SK-N-SH (cell line): ENCODE measurements around the gene GYPC.

Experiments
- EP300 ChIP-seq, 2 experiments: IDR thresholded peaks; 2 replicates each; pipeline versions ENCODE4 v1.4.0 to v1.6.1; 2012; ENCODE audit warnings: borderline replicate concordance in 1 of 2, low read depth in 1 of 2, low read length in 1 of 2
- JUND ChIP-seq: IDR thresholded peaks from 2 replicates; pipeline ENCODE4 v1.4.0; 2012
- POLR2AphosphoS5 ChIP-seq: IDR thresholded peaks from 2 replicates; pipeline ENCODE4 v1.6.1; 2012; ENCODE audit warnings: low read depth, low read length
- RAD21 ChIP-seq: IDR thresholded peaks from 2 replicates; pipeline ENCODE4 v1.6.1; 2012; ENCODE audit warnings: mild to moderate bottlenecking, low read length
- RCOR1 ChIP-seq: fragments of 150-350 bp; IDR thresholded peaks from 2 replicates; pipeline ENCODE4 v1.6.1; 2017; ENCODE audit warnings: antibody characterized with exemption, low read length
- RFX5 ChIP-seq: IDR thresholded peaks from 2 replicates; pipeline ENCODE4 v1.6.1; 2012; ENCODE audit warnings: mild to moderate bottlenecking, improper control_type of control experiment, low read length
- RXRA ChIP-seq: IDR thresholded peaks from 2 replicates; pipeline ENCODE4 v1.4.0; 2012; ENCODE audit warnings: low read depth, mild to moderate bottlenecking, borderline replicate concordance
- TCF12 ChIP-seq: IDR thresholded peaks from 2 replicates; pipeline ENCODE4 v1.4.0; 2012
- YY1 ChIP-seq: IDR thresholded peaks from 2 replicates; pipeline ENCODE4 v1.4.0; 2012; ENCODE audit warnings: low read depth, mild to moderate bottlenecking
- TF ChIP-seq, protein P1 (sequence below): IDR thresholded peaks from 2 replicates; pipeline ENCODE4 v1.4.0; 2012; ENCODE audit warnings: low read depth, borderline replicate concordance
- TF ChIP-seq, protein P2 (sequence below): fragments of 200-600 bp; sonication (generic); IDR thresholded peaks from 2 replicates; pipeline ENCODE4 v1.6.1; 2017; ENCODE audit warnings: antibody characterized with exemption, mild to moderate bottlenecking, moderate library complexity
- TF ChIP-seq, protein P3 (sequence below): IDR thresholded peaks from 2 replicates; pipeline ENCODE4 v1.6.1; 2012; ENCODE audit warnings: mild to moderate bottlenecking, low read depth, low read length, moderate library complexity

DNA sequence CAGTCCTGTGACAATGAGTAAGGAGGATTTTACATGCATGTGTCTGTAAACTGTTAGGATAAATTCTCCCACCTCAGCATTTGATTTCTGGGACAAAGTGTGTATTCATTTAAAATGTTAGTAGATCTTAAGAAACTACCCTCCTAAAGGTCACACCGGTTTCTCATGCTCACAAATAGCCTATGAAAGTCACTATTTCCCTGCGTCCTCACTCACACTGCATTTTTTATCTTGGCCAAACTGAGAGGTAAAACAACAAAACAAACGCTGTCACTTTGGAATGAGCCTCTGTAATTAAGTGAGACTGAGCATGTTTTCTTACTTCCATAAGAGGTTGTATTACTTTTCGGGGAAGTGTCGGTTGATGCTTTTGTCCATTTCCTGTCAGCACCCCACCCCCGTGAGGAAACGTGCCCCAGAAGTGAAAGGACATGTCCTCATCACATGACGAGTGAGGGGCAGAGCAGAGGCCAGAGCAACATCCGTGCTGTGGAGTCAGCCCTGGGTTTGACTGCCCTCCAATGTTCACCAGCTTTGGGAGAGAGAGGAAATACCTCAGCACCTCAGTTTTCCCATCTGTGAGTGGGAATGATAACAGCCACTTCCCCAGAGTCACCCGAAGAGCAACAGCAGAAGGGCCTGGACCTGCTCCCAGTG lies 3.1 kb downstream of the GYPC start:
- TF ChIP-seq, protein P1, sequence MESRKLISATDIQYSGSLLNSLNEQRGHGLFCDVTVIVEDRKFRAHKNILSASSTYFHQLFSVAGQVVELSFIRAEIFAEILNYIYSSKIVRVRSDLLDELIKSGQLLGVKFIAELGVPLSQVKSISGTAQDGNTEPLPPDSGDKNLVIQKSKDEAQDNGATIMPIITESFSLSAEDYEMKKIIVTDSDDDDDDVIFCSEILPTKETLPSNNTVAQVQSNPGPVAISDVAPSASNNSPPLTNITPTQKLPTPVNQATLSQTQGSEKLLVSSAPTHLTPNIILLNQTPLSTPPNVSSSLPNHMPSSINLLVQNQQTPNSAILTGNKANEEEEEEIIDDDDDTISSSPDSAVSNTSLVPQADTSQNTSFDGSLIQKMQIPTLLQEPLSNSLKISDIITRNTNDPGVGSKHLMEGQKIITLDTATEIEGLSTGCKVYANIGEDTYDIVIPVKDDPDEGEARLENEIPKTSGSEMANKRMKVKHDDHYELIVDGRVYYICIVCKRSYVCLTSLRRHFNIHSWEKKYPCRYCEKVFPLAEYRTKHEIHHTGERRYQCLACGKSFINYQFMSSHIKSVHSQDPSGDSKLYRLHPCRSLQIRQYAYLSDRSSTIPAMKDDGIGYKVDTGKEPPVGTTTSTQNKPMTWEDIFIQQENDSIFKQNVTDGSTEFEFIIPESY, result no peak
- no peak for TF ChIP-seq RFX5
- no peak for TF ChIP-seq POLR2AphosphoS5
- TF ChIP-seq, protein P2, sequence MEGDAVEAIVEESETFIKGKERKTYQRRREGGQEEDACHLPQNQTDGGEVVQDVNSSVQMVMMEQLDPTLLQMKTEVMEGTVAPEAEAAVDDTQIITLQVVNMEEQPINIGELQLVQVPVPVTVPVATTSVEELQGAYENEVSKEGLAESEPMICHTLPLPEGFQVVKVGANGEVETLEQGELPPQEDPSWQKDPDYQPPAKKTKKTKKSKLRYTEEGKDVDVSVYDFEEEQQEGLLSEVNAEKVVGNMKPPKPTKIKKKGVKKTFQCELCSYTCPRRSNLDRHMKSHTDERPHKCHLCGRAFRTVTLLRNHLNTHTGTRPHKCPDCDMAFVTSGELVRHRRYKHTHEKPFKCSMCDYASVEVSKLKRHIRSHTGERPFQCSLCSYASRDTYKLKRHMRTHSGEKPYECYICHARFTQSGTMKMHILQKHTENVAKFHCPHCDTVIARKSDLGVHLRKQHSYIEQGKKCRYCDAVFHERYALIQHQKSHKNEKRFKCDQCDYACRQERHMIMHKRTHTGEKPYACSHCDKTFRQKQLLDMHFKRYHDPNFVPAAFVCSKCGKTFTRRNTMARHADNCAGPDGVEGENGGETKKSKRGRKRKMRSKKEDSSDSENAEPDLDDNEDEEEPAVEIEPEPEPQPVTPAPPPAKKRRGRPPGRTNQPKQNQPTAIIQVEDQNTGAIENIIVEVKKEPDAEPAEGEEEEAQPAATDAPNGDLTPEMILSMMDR, result no peak
- TF ChIP-seq EP300 (IDR thresholded peaks at IDR 0.05; ENCODE audit: borderline replicate concordance in 1 of 2, low read depth in 1 of 2, low read length in 1 of 2), result no peak
- no peak for TF ChIP-seq RCOR1
- no peak for TF ChIP-seq RAD21
- TF ChIP-seq YY1, result no peak
- no peak for TF ChIP-seq TCF12
- TF ChIP-seq RXRA, result no peak
- TF ChIP-seq, protein P3, sequence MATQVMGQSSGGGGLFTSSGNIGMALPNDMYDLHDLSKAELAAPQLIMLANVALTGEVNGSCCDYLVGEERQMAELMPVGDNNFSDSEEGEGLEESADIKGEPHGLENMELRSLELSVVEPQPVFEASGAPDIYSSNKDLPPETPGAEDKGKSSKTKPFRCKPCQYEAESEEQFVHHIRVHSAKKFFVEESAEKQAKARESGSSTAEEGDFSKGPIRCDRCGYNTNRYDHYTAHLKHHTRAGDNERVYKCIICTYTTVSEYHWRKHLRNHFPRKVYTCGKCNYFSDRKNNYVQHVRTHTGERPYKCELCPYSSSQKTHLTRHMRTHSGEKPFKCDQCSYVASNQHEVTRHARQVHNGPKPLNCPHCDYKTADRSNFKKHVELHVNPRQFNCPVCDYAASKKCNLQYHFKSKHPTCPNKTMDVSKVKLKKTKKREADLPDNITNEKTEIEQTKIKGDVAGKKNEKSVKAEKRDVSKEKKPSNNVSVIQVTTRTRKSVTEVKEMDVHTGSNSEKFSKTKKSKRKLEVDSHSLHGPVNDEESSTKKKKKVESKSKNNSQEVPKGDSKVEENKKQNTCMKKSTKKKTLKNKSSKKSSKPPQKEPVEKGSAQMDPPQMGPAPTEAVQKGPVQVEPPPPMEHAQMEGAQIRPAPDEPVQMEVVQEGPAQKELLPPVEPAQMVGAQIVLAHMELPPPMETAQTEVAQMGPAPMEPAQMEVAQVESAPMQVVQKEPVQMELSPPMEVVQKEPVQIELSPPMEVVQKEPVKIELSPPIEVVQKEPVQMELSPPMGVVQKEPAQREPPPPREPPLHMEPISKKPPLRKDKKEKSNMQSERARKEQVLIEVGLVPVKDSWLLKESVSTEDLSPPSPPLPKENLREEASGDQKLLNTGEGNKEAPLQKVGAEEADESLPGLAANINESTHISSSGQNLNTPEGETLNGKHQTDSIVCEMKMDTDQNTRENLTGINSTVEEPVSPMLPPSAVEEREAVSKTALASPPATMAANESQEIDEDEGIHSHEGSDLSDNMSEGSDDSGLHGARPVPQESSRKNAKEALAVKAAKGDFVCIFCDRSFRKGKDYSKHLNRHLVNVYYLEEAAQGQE, result no peak
- TF ChIP-seq JUND, result no peak
